ENCODE data around the gene ALDH7A1. TPM values are rescaled to one million over a fixed set of nuclear protein-coding genes. Genes with fewer than 3 reads are reported as not detected.

The ALDH7A1 gene
- total RNA-seq, 1 experiment from 2014 or later = 148 TPM

GRCh38 chr5:126624534-126624933 is 29.5 kb upstream of the ALDH7A1 start:
- Histone ChIP-seq H3K9me3 (ENCODE audit: control insufficient read depth, low read depth, low read length) (no peaks in the 10 kb centered on the region), H3K23me2 (ENCODE audit: insufficient read length, low read depth, low read length, poor library complexity, severe bottlenecking) (no peaks in the 10 kb centered on the region), H2BK120ac (ENCODE audit: low read depth, low read length, poor library complexity, severe bottlenecking) (no peak overlapping the region), H3T11ph (ENCODE audit: low read length) (no peak overlapping the region), H2AK5ac (ENCODE audit: insufficient read length, low read length) (no peak overlapping the region), H3K4me2 (ENCODE audit: insufficient read depth, insufficient read length, low read length) (no peak overlapping the region), H3K18ac (ENCODE audit: insufficient read length, low read depth, low read length) (no peak overlapping the region), H4K8ac (replicated peaks; ENCODE audit: insufficient read length, low read depth, low read length) (no peak overlapping the region), H3K79me2 (ENCODE audit: insufficient read depth, low read length) (no peaks in the 10 kb centered on the region), H2BK15ac (ENCODE audit: low read depth, low read length) (no peak overlapping the region), H3K9ac (ENCODE audit: extremely low read depth, insufficient read length, low read length) (no peak overlapping the region), H3K23ac (ENCODE audit: insufficient read length, low read depth, low read length) (no peak overlapping the region), H3K27ac (ENCODE audit: insufficient read length, low read depth, low read length) (no peak overlapping the region), H4K5ac (ENCODE audit: insufficient read length, low read depth, low read length) (no peak overlapping the region), H3K14ac (ENCODE audit: insufficient read depth, low read length) (no peak overlapping the region), H4K91ac (ENCODE audit: insufficient read length, low read depth, low read length) (no peak overlapping the region), H2BK5ac (ENCODE audit: insufficient read length, low read length) (no peak overlapping the region), H3K4ac (ENCODE audit: low read depth, low read length) (no peak overlapping the region), H2AFZ (ENCODE audit: low read length) (no peak overlapping the region), H4K20me1 (ENCODE audit: control insufficient read depth, insufficient read depth, insufficient read length) (no peaks in the 10 kb centered on the region), H3K56ac (ENCODE audit: insufficient read length, low read depth, low read length) (no peak overlapping the region), H3K27me3 (ENCODE audit: insufficient read depth, low read length) (no peaks in the 10 kb centered on the region), H2BK12ac (ENCODE audit: insufficient read length, low read depth, low read length) (no peak overlapping the region), H3K4me1 (ENCODE audit: insufficient read depth, low read length) (no peaks in the 10 kb centered on the region), H3K79me1 (ENCODE audit: insufficient read depth, low read depth, low read length, poor library complexity, severe bottlenecking) (no peaks in the 10 kb centered on the region), H2BK20ac (ENCODE audit: low read depth, low read length, poor library complexity, severe bottlenecking) (no peak overlapping the region)
- Mint-ChIP-seq H3K27ac (no peak overlapping the region), H3K36me3 (ENCODE audit: insufficient read depth in 1 of 3, low read depth in 3 of 3) (peaks cover 15 to 56% (median 34%) of the 10 kb centered on the region in 3 experiments; a peak in 6 of 7 replicates), H3K4me3 (no peak overlapping the region), H3K27me3 (ENCODE audit: low read depth) (no peaks in the 10 kb centered on the region), H3K9me3 (no peaks in the 10 kb centered on the region; a peak in 1 of 5 replicates), H3K4me1 (no peaks in the 10 kb centered on the region; a peak in 1 of 4 replicates)
- no peak for TF ChIP-seq CTCF (conservative IDR thresholded peaks at IDR 0.05)
- no peak for DNase-seq
- WGBS (ENCODE audit: extremely low coverage, insufficient read length, low lambda C conversion rate) = no CpG with 5 or more reads among the region's 4 CpGs
